Mucosa of rectum (tissue), 2 donors: ENCODE results near the gene P3H2.
"Not testable (repeated sequence)": the region's sequence is repeated elsewhere in the genome, so short reads cannot be mapped to it uniquely, and the experiment has no call there.

Source experiments
- H3K27ac ChIP-seq, 2 donors: one replicate each; pipeline ENCODE4 v1.7.0; 2013; ENCODE audit warnings: inconsistent platforms in 2 of 2, low read depth in 2 of 2, low read length in 2 of 2
- H3K27me3 ChIP-seq, 2 donors: one replicate each; pipeline ENCODE4 v1.7.0; 2013; ENCODE audit warnings: low read length in 2 of 2; ENCODE audit not compliant: control insufficient read depth in 2 of 2, insufficient read depth in 2 of 2
- H3K36me3 ChIP-seq, 2 donors: one replicate each; pipeline ENCODE4 v1.7.0; 2013; ENCODE audit warnings: low read length in 2 of 2; ENCODE audit not compliant: control insufficient read depth in 2 of 2, insufficient read depth in 2 of 2
- H3K4me1 ChIP-seq, 2 donors: one replicate each; pipeline ENCODE4 v1.7.0; 2013; ENCODE audit warnings: low read length in 2 of 2, mild to moderate bottlenecking in 1 of 2; ENCODE audit not compliant: control insufficient read depth in 2 of 2, insufficient read depth in 2 of 2
- H3K4me3 ChIP-seq, 2 donors: one replicate each; pipeline ENCODE4 v1.7.0; 2013; ENCODE audit warnings: low read length in 2 of 2
- H3K9ac ChIP-seq, 2 donors: one replicate each; pipeline ENCODE4 v1.7.0; 2013; ENCODE audit warnings: low read length in 2 of 2, low read depth in 1 of 2, mild to moderate bottlenecking in 1 of 2
- H3K9me3 ChIP-seq, 2 donors: one replicate each; pipeline ENCODE4 v1.7.0; 2013; ENCODE audit warnings: low read length in 2 of 2; ENCODE audit not compliant: control insufficient read depth in 2 of 2
- donor health status: healthy.
- donor health status: Normal muscosa, but diverticular disease.

P3H2 gene

DNA sequence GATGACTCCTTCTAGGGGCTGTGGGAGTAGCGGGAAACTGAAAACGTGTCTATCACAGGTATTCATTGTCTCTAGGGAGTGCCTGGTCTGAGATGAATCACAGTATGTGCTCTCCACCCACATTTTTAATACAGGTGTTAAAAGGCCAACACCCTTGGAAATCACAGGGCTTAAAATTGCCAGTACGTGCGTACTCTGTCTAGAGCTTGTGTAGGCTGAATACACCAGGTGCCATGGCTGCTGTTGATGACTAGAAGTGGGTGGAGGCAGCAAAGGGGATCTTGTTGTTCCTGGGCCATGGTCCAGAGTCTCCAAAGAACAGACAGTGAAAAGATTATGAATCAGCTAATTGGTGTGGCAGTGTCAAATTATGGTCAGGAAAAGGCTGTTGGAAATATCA, 35.1 kb upstream of the P3H2 start:
- H3K4me1 ChIP-seq, result peaks cover 2 to 11% of the 10 kb centered on the region in 2 donors
- H3K9ac ChIP-seq, result no peak overlapping the region
- no peaks in the 10 kb centered on the region for H3K9me3 ChIP-seq
- peak overlapping the region; percentile 74 to 91 for H3K27ac ChIP-seq
- no peaks in the 10 kb centered on the region for H3K27me3 ChIP-seq
- H3K36me3 ChIP-seq, result no peaks in the 10 kb centered on the region
- no peak overlapping the region for H3K4me3 ChIP-seq

DNA sequence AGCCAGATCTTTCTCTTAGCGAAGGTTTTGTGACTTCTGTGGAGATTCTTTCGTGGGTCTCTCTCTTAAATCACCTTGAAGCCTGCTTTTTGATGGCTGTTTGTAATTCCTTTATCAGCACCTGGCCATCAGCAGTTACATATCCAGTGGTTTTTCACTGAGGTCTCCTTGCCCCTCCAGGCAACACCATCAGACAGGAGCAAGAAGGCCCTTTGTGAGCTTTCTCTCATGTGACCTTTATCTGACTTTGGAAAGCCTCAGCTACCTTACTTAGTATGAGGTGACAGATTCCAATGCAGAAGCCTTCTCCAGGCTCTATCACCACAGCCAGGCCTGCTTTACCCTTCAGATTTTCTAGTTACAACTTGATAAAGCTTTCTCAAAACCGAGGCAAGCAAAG, 30.0 kb upstream of the P3H2 start:
- H3K27me3 ChIP-seq, result no peaks in the 10 kb centered on the region
- H3K4me1 ChIP-seq, result peaks cover 7 to 12% of the 10 kb centered on the region in 2 donors
- H3K27ac ChIP-seq, result peak overlapping the region; percentile 44 to 53
- H3K9ac ChIP-seq, result no peak overlapping the region
- H3K9me3 ChIP-seq, result no peaks in the 10 kb centered on the region
- H3K4me3 ChIP-seq, result no peak overlapping the region
- H3K36me3 ChIP-seq, result no peaks in the 10 kb centered on the region

DNA sequence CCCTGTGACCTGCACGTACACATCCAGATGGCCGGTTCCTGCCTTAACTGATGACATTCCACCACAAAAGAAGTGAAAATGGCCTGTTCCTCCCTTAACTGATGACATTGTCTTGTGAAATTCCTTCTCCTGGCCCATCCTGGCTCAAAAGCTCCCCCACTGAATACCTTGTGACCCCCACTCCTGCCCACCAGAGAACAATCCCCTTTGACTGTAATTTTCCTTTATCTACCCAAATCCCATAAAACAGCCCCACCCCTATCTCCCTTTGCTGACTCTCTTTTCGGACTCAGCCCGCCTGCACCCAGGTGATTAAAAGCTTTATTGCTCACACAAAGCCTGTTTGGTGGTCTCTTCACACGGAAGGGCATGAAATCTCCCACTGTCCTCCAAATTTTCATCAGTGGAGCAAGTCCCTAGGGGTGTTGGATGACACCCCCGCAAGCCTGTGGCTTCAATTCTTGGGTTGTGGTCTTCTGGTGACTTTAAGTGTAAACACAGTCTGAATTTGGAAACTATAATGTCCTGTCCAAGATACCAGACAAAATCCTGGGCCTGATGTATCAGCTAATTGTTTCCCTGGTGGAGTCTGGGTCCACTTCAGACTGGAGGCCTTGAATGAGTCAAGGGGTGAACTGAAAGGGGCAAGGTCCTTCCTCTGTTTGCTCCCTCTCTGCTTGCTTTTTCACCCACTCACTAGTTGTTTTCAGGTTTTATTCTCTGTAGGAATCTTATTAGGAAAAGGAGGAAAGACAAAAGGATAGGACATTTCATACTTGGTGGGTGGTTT, 29.3 kb upstream of the P3H2 start:
- not testable (repeated sequence) for H3K9me3 ChIP-seq, H3K4me3 ChIP-seq, H3K27me3 ChIP-seq, H3K36me3 ChIP-seq, H3K9ac ChIP-seq
- Histone ChIP-seq H3K4me1 (peaks cover 7 to 10% of the 10 kb centered on the region in 2 donors), H3K27ac (peak overlapping the region; percentile 44 to 53)

DNA sequence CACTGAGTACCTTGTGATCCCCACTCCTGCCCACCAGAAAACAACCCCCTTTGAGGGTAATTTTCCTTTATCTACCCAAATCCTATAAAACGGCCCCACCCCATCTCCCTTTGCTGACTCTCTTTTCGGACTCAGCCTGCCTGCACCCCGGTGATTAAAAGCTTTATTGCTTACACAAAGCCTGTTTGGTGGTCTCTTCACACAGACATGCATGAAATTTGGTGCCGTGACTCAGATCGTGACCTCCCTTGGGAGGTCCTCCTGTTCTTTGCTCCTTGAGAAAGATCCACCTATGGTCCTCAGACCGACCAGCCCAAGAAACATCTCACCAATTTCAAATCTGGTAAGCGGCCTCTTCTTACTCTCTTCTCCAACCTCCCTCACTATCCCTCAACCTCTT, 24.1 kb upstream of the P3H2 start:
- not testable (repeated sequence) for H3K9ac ChIP-seq, H3K36me3 ChIP-seq

DNA sequence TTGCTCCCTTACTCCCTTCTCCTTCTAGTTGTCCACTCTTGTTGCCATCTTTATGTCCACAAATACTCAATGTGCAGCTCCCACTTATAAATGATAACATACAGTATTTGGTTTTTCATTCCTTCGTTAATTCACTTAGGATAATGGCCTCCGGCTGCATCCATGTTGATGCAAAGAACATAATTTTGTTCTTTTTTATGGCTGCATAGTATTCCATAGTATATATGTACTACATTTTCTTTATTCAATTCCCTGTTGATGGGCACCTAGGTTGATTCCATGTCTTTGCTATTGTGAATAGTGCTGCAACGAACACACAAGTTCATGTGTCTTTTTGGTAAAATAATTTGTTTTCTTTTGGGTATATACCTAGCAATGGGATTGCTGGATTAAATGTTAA, 21.3 kb upstream of the P3H2 start:
- Histone ChIP-seq H3K4me1 (no peaks in the 10 kb centered on the region), H3K36me3 (no peaks in the 10 kb centered on the region), H3K27me3 (no peaks in the 10 kb centered on the region), H3K4me3 (no peak overlapping the region), H3K27ac (no peak overlapping the region), H3K9ac (no peak overlapping the region), H3K9me3 (no peaks in the 10 kb centered on the region)

More for the DNA sequence above, 24.1 kb upstream of the P3H2 start:
- not testable (repeated sequence) for H3K9me3 ChIP-seq, H3K4me1 ChIP-seq, H3K4me3 ChIP-seq, H3K27ac ChIP-seq, H3K27me3 ChIP-seq

DNA sequence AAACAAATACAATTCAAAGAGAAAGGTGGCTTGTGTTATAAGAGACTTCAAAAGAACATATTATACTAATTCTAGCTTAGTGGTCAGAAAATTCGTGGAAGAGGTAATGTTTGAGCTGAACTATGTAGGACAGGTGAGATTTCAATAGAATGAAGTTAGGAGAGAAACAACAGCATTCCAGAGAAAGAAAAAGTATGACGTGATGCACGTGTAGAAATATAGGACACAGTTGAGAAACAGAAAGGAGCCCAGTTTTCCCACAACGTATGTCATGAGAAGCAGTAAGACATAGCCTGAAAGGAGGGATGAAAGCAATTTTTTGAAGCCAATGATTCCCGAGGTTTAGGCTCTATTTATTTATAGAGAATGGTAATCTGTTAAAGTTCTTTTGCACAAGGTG, 18.7 kb upstream of the P3H2 start:
- no peaks in the 10 kb centered on the region for H3K4me1 ChIP-seq
- no peaks in the 10 kb centered on the region for H3K27me3 ChIP-seq
- no peak overlapping the region for H3K9ac ChIP-seq
- no peak overlapping the region for H3K27ac ChIP-seq
- no peak overlapping the region for H3K4me3 ChIP-seq
- H3K9me3 ChIP-seq, result no peaks in the 10 kb centered on the region
- no peaks in the 10 kb centered on the region for H3K36me3 ChIP-seq

DNA sequence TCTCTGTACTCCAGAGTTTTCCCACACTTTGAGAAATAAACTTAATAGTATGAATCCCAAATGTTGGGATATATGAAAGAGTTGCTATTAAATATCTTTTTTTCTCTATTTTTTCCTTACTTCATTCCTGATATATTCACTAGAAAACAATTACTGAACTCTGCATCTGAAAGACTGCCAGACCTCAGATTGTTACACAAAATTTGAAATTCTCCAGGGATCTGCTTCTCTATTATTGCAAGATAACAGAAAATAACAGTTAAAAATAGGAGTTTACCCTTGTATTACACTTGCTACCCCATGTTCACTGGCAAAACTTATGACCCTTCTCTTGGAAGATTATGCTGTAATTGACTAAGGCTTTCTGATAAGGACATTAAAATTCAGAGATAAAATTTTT, 11.7 kb upstream of the P3H2 start:
- H3K27ac ChIP-seq, result no peak overlapping the region
- no peaks in the 10 kb centered on the region for H3K36me3 ChIP-seq
- H3K4me1 ChIP-seq, result peaks cover 0 to 3% of the 10 kb centered on the region in 2 donors
- H3K4me3 ChIP-seq, result no peak overlapping the region
- H3K27me3 ChIP-seq, result no peaks in the 10 kb centered on the region
- no peak overlapping the region for H3K9ac ChIP-seq
- H3K9me3 ChIP-seq, result no peaks in the 10 kb centered on the region

DNA sequence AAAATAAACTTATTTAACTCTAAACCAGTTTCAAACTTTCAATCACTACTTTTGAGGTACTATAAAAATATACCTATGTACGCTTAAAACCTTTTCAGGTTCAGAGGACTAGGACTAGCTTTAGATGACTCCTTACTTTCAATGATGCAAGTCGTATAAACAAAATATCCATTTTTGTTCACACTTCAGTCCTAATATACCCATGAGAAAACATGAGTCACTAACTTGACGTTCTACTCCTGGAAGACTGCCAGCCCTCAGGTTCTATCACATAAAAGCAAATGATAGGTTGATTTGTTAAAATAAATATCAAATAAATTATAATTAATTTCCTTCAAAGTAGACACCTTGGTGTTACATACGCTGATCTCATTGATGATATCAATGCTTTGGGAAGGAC, 10.6 kb upstream of the P3H2 start:
- Histone ChIP-seq H3K4me1 (peaks cover 0 to 5% of the 10 kb centered on the region in 2 donors), H3K9ac (no peak overlapping the region), H3K27me3 (no peaks in the 10 kb centered on the region), H3K27ac (no peak overlapping the region), H3K36me3 (no peaks in the 10 kb centered on the region), H3K9me3 (no peaks in the 10 kb centered on the region), H3K4me3 (no peak overlapping the region)

DNA sequence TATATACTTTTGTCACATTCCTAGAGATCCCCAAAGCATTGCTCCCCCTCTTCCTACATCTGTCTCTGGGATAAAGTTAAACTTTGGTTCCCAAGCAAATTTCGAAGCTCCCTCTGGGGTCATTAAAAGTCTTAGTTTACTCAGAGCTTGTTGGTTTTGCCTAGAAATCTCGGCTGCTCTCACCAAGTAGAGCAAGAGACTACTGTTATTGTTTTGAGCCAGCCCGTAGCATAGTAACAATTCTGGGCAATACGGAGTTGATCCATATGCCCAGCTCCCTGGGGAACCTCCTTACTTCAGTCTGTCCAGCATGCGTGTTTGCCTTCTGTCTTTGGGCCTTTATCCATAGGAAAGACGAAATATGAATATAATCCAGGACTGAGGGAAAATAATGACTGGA, 10.0 kb upstream of the P3H2 start:
- no peaks in the 10 kb centered on the region for H3K9me3 ChIP-seq
- no peaks in the 10 kb centered on the region for H3K36me3 ChIP-seq
- H3K4me1 ChIP-seq, result peaks cover 0 to 5% of the 10 kb centered on the region in 2 donors
- no peak overlapping the region for H3K4me3 ChIP-seq
- no peak overlapping the region for H3K27ac ChIP-seq
- no peaks in the 10 kb centered on the region for H3K27me3 ChIP-seq
- no peak overlapping the region for H3K9ac ChIP-seq

DNA sequence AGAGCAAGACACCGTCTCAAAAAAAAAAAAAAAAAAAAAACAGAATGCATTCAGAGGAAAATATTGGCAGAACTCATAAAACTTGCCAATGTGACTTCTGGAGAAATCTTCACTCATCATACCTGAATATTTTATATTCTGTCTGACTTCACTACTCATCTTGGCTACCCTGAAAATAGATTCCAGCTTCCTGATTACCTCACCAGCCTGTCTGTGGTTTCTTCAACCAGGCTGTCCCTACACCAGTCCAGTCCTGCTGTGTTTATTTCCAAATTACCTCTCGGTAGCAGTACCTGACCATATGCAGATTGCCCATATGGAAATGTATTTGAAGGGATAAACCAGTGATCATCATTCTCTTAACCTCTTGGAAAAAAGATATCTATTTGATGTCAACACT, 9.3 kb upstream of the P3H2 start:
- peaks cover 0 to 5% of the 10 kb centered on the region in 2 donors for H3K4me1 ChIP-seq
- H3K27me3 ChIP-seq, result no peaks in the 10 kb centered on the region
- no peak overlapping the region for H3K4me3 ChIP-seq
- H3K27ac ChIP-seq, result no peak overlapping the region
- no peaks in the 10 kb centered on the region for H3K9me3 ChIP-seq
- no peaks in the 10 kb centered on the region for H3K36me3 ChIP-seq
- H3K9ac ChIP-seq, result no peak overlapping the region
